NCI-H69 (cell line): ENCODE data around the gene DDOST.

Experiments
- DNase-seq: peaks from one replicate; lab custom pipeline; 2025; lab: John Stamatoyannopoulos, UW

DDOST gene

GRCh38 chr1:20660847-20661206 is 342 bp downstream of the DDOST start:
- DNase-seq = peak; percentile 20

- DNase-seq = no peak
These were observed 806 bp downstream of the DDOST start for GRCh38 chr1:20660363-20660762.

- DNase-seq = no peak
These were observed 2.8 kb downstream of the DDOST start for GRCh38 chr1:20658166-20658915.

- no peak for DNase-seq
These were observed 4.1 kb downstream of the DDOST start for GRCh38 chr1:20657024-20657423.

GRCh38 chr1:20654104-20654690 is 7.0 kb downstream of the DDOST start:
- DNase-seq = no peak

- no peak for DNase-seq
These were observed 8.9 kb downstream of the DDOST start for GRCh38 chr1:20652300-20652699.

- no peak for DNase-seq
These were observed 12.2 kb downstream of the DDOST start for GRCh38 chr1:20648946-20649345.

GRCh38 chr1:20648438-20648837 is 12.7 kb downstream of the DDOST start:
- DNase-seq = no peak

- DNase-seq = no peak
These were observed 15.8 kb downstream of the DDOST start for GRCh38 chr1:20645414-20645813.

GRCh38 chr1:20644416-20644815 is 16.8 kb downstream of the DDOST start:
- DNase-seq = no peak

GRCh38 chr1:20643080-20643479 is 18.1 kb downstream of the DDOST start:
- DNase-seq = no peak

GRCh38 chr1:20641975-20642374 is 19.2 kb downstream of the DDOST start:
- DNase-seq = no peak

- peak; percentile 45 for DNase-seq
These were observed 21.0 kb downstream of the DDOST start for GRCh38 chr1:20640183-20640597.

- DNase-seq = no peak
These were observed 24.3 kb downstream of the DDOST start for GRCh38 chr1:20636785-20637347.

GRCh38 chr1:20634594-20635084 is 26.5 kb downstream of the DDOST start:
- peak; percentile 59 for DNase-seq

GRCh38 chr1:20634065-20634593 is 27.0 kb downstream of the DDOST start:
- peak; percentile 21 for DNase-seq

GRCh38 chr1:20633190-20634064 is 27.7 kb downstream of the DDOST start, which contains the start of gene PINK1:
Gene PINK1, plus strand, starts transcription at chr1:20633458. Its CDS starts 91 bp downstream, at chr1:20633549.
- peak; percentile 82 for DNase-seq

GRCh38 chr1:20632386-20632785 is 28.8 kb downstream of the DDOST start:
- no peak for DNase-seq

GRCh38 chr1:20630729-20631128 is 30.4 kb downstream of the DDOST start:
- DNase-seq = no peak

- no peak for DNase-seq
These were observed 34.6 kb downstream of the DDOST start for GRCh38 chr1:20626524-20626923.

- no peak for DNase-seq
These were observed 35.1 kb downstream of the DDOST start for GRCh38 chr1:20626098-20626427.
